GDM1 (cell line): ENCODE measurements around the gene YTHDC1.

Experiments used
- DNase-seq: peaks from one replicate; lab custom pipeline; 2025; lab: John Stamatoyannopoulos, UW

YTHDC1 gene

GRCh38 chr4:68358988-68359387, 9.1 kb upstream of the YTHDC1 start:
- no peak for DNase-seq

GRCh38 chr4:68352791-68353190, 2.9 kb upstream of the YTHDC1 start:
- DNase-seq = no peak

GRCh38 chr4:68349279-68349648, 626 bp downstream of the YTHDC1 start:
- no peak for DNase-seq

- DNase-seq = no peak
These were observed 1.3 kb downstream of the YTHDC1 start for GRCh38 chr4:68348577-68348976.

- no peak for DNase-seq
These were observed 2.0 kb downstream of the YTHDC1 start for GRCh38 chr4:68347845-68348244.

GRCh38 chr4:68346461-68346860, 3.4 kb downstream of the YTHDC1 start:
- DNase-seq = no peak

- DNase-seq = no peak
These were observed 5.1 kb downstream of the YTHDC1 start for GRCh38 chr4:68344785-68345184.

- no peak for DNase-seq
These were observed 5.8 kb downstream of the YTHDC1 start for GRCh38 chr4:68344049-68344448.

GRCh38 chr4:68342134-68342533, 7.8 kb downstream of the YTHDC1 start:
- no peak for DNase-seq

- no peak for DNase-seq
These were observed 11.3 kb downstream of the YTHDC1 start for GRCh38 chr4:68338625-68339024.

- DNase-seq = no peak
These were observed 12.4 kb downstream of the YTHDC1 start for GRCh38 chr4:68337522-68337921.

- DNase-seq = no peak
These were observed 12.9 kb downstream of the YTHDC1 start for GRCh38 chr4:68337004-68337403.

GRCh38 chr4:68336530-68336929, 13.4 kb downstream of the YTHDC1 start:
- no peak for DNase-seq

GRCh38 chr4:68326141-68326540, 23.7 kb downstream of the YTHDC1 start:
- DNase-seq = no peak

- DNase-seq = no peak
These were observed 25.2 kb downstream of the YTHDC1 start for GRCh38 chr4:68324519-68325262.

- no peak for DNase-seq
These were observed 30.9 kb downstream of the YTHDC1 start for GRCh38 chr4:68319040-68319439.

GRCh38 chr4:68316193-68316969, 33.5 kb downstream of the YTHDC1 start:
- no peak for DNase-seq

GRCh38 chr4:68310651-68311247, 39.1 kb downstream of the YTHDC1 start:
- DNase-seq = no peak

- no peak for DNase-seq
These were observed 45.2 kb downstream of the YTHDC1 start for GRCh38 chr4:68304731-68305130.

GRCh38 chr4:68299492-68300457, 50.1 kb downstream of the YTHDC1 start:
- DNase-seq = no peak

- DNase-seq = no peak
These were observed 52.8 kb downstream of the YTHDC1 start for GRCh38 chr4:68297137-68297536.

GRCh38 chr4:68291256-68291655, 58.6 kb downstream of the YTHDC1 start:
- DNase-seq = no peak
